Mucosa of rectum (tissue), 2 donors: ENCODE measurements around the gene TLE4.

Source experiments
- H3K27ac ChIP-seq, 2 donors: one replicate each; pipeline ENCODE4 v1.7.0; 2013; ENCODE audit warnings: inconsistent platforms in 2 of 2, low read depth in 2 of 2, low read length in 2 of 2
- H3K27me3 ChIP-seq, 2 donors: one replicate each; pipeline ENCODE4 v1.7.0; 2013; ENCODE audit warnings: low read length in 2 of 2; ENCODE audit not compliant: control insufficient read depth in 2 of 2, insufficient read depth in 2 of 2
- H3K36me3 ChIP-seq, 2 donors: one replicate each; pipeline ENCODE4 v1.7.0; 2013; ENCODE audit warnings: low read length in 2 of 2; ENCODE audit not compliant: control insufficient read depth in 2 of 2, insufficient read depth in 2 of 2
- H3K4me1 ChIP-seq, 2 donors: one replicate each; pipeline ENCODE4 v1.7.0; 2013; ENCODE audit warnings: low read length in 2 of 2, mild to moderate bottlenecking in 1 of 2; ENCODE audit not compliant: control insufficient read depth in 2 of 2, insufficient read depth in 2 of 2
- H3K4me3 ChIP-seq, 2 donors: one replicate each; pipeline ENCODE4 v1.7.0; 2013; ENCODE audit warnings: low read length in 2 of 2
- H3K9ac ChIP-seq, 2 donors: one replicate each; pipeline ENCODE4 v1.7.0; 2013; ENCODE audit warnings: low read length in 2 of 2, low read depth in 1 of 2, mild to moderate bottlenecking in 1 of 2
- H3K9me3 ChIP-seq, 2 donors: one replicate each; pipeline ENCODE4 v1.7.0; 2013; ENCODE audit warnings: low read length in 2 of 2; ENCODE audit not compliant: control insufficient read depth in 2 of 2
- donor health status: healthy.
- donor health status: Normal muscosa, but diverticular disease.

The TLE4 gene

DNA sequence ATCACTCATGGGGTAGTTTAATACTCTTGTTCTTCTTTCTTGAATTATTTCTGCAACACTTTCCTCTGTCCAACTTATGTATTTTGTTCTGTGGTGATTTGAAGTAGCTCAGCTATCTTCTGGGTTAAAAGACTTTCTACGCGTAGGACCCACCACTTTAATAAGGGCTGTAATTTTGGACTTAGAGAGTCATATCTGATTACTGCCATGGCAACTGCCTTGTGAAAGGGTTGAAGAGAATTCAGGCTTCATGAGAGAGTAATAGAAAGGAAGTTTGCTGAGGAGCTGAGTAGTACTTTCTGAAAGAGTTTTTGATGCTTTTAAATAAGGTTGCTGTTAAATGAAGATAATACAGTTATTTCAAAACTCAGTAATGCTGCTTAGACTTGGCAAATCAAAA lies 89.5 kb downstream of the TLE4 start:
- Histone ChIP-seq H3K27ac (no peak overlapping the region), H3K36me3 (peaks cover 0 to 7% of the 10 kb centered on the region in 2 donors), H3K4me3 (no peak overlapping the region), H3K27me3 (no peaks in the 10 kb centered on the region), H3K4me1 (no peaks in the 10 kb centered on the region), H3K9ac (no peak overlapping the region), H3K9me3 (no peaks in the 10 kb centered on the region)

DNA sequence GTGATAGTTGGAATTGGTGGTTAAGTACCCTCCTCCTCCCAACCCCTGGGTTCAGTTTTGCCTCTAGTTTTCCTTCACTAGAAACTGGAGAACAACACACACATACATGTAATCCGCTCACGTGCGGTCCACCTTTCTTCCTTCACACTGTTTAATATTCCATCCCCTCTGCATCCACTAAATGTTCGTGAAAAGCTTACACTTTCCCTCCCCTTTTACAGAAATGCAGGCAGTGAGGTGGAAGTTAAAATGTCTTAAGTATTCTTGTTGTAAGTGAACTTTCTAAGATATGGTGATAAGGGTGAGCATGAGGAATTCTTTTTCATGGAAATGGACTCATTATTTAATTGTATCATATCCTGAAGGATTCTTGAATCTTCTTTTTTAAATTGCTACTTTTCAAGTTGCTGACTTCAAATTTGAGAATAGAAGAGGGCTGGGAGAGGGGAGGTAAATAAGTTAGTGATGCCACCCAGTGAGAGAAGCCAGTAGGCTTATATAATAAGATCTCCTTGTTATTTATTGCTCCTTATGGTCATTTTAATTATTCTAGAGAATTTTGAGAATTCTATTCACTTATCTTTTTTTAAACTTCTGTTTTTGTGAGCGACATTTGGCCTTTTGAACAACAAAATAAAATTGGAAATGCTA lies 90.2 kb downstream of the TLE4 start:
- no peaks in the 10 kb centered on the region for H3K9me3 ChIP-seq
- H3K9ac ChIP-seq: no peak overlapping the region
- no peak overlapping the region for H3K4me3 ChIP-seq
- H3K36me3 ChIP-seq: peaks cover 0 to 7% of the 10 kb centered on the region in 2 donors
- no peaks in the 10 kb centered on the region for H3K27me3 ChIP-seq
- H3K27ac ChIP-seq: no peak overlapping the region
- H3K4me1 ChIP-seq: no peaks in the 10 kb centered on the region

DNA sequence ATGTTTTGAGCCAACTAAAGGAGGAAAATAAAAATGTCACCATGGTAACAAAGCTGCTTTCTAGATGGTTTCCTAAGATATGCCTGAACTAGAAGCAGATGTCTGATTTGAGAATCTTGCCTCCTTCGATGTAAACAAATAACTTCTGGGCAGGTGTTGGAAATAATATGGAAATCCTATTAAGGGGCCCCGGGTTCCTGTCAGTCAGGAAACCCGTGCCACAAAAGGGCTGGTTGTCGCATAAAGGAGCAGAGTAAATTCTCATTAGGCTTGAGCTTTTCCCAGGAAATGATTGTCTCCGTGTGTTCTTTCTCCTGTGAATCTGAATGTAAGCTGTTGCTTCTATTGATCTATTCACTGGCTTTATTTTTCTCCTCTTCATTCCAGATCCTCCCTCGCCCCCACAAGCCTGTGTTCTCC lies 90.8 kb downstream of the TLE4 start:
- Histone ChIP-seq H3K27ac (no peak overlapping the region), H3K4me3 (no peak overlapping the region), H3K9me3 (no peaks in the 10 kb centered on the region)

DNA sequence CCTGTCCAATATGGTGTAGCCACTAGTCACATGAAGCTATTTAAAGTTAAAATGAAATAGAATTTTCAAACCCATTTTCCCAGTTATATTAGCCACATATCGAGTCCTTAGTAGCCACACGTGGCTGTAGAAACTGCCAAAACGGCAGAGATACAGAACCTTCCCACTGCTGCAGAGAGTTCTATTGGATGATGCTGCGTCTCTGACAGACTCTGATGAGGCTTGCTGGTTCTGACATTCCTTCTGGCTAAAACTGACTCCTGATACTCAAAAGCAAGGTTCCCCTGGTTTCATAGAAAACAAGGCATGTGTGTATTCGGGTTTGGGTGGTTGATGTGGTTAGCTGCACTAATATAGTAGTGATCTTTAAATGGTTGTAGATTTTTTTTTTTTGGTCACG lies 91.5 kb downstream of the TLE4 start:
- no peaks in the 10 kb centered on the region for H3K27me3 ChIP-seq
- no peaks in the 10 kb centered on the region for H3K36me3 ChIP-seq
- no peaks in the 10 kb centered on the region for H3K4me1 ChIP-seq
- H3K27ac ChIP-seq: no peak overlapping the region
- H3K4me3 ChIP-seq: no peak overlapping the region
- H3K9ac ChIP-seq: no peak overlapping the region
- H3K9me3 ChIP-seq: no peaks in the 10 kb centered on the region

More for the DNA sequence above, 90.8 kb downstream of the TLE4 start:
- Histone ChIP-seq H3K4me1 (no peaks in the 10 kb centered on the region), H3K36me3 (peaks cover 0 to 3% of the 10 kb centered on the region in 2 donors), H3K27me3 (no peaks in the 10 kb centered on the region), H3K9ac (no peak overlapping the region)

DNA sequence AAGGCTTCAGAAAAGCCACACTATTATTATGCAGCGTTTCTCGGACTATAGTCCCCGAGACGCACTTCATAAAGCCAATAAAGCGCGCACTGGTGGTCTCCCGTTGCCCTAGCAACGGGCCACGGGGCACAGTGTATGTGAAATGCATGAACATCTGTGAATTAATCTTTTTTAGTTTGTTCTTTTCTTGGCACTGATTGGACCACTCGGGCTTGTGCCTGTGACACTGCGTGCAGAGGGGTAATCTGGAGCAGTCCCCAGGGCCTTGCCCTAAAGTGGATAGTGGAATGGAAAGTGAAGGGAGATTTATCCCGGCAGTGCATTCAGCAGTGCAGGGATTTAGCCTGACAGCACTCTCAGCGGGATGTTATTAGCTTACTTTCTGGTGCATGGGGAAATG lies 92.1 kb downstream of the TLE4 start:
- H3K9ac ChIP-seq: no peak overlapping the region
- no peaks in the 10 kb centered on the region for H3K9me3 ChIP-seq
- H3K27ac ChIP-seq: no peak overlapping the region
- H3K4me1 ChIP-seq: no peaks in the 10 kb centered on the region
- no peaks in the 10 kb centered on the region for H3K36me3 ChIP-seq
- H3K4me3 ChIP-seq: no peak overlapping the region
- H3K27me3 ChIP-seq: no peaks in the 10 kb centered on the region

DNA sequence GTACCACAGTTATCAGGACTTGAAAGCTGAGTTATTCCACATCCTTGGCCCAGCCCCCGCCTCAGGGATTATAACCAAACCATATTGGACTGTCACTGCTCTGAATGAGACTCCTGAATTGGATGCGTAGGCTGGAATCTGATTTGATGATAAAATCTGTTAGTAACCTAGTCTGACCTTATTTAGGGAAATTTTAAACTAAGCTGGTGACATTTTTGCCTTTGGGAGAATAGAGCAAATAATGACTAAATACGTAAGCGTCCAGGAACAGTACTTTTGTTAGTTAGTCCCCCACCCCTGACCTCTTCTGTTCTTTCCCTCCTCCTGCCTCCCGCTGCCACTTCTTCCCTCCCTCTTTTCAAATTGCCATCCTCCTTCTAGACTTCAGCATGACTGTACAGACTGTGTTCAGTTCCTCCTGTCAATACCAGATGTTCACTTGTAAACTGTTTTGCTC lies 92.6 kb downstream of the TLE4 start:
- no peak overlapping the region for H3K4me3 ChIP-seq
- no peaks in the 10 kb centered on the region for H3K27me3 ChIP-seq

DNA sequence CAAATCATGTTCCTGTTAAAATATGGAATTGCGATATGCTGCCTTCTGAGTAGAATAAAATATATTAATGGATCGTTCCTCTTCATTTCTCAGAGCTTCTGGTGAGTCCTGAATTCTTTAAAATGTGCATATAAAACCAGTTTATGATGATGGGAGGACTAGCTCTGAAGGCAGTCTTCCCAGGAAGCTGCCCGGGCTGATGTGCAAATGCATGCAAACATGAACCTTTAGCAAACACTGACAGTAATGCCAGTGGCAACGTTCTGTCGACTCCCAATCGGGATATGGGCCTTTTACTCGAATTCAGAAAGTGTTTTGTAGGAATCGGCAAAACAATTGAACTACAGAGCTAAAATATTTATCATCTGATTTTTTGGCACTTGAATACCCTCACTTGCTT lies 93.6 kb downstream of the TLE4 start:
- no peak overlapping the region for H3K27ac ChIP-seq
- no peaks in the 10 kb centered on the region for H3K27me3 ChIP-seq
- no peaks in the 10 kb centered on the region for H3K36me3 ChIP-seq
- no peak overlapping the region for H3K4me3 ChIP-seq
- no peaks in the 10 kb centered on the region for H3K4me1 ChIP-seq
- H3K9ac ChIP-seq: no peak overlapping the region
- H3K9me3 ChIP-seq: no peaks in the 10 kb centered on the region

More for the DNA sequence above, 92.6 kb downstream of the TLE4 start:
- Histone ChIP-seq H3K27ac (no peak overlapping the region), H3K9ac (no peak overlapping the region), H3K4me1 (no peaks in the 10 kb centered on the region), H3K36me3 (no peaks in the 10 kb centered on the region), H3K9me3 (no peaks in the 10 kb centered on the region)

DNA sequence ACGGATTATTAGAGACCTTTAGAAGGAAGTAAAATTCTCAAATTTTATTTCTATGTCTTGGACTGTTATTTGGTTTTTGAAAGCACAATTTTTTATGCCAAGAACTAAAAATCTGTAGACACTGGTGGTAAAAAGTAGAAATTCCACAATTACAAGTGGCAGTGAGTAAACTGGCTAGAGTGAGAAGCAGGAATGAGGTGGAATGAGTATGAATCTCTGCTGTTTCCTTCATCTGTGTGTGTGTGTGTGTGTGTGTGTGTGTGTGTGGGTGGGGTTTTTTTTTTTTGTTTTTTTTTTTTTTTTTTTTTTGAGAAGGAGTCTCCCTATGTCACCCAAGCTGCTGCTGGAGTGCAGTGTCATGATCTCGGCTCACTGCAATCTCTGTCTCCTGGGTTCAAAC lies 94.2 kb downstream of the TLE4 start:
- no peak overlapping the region for H3K4me3 ChIP-seq
- H3K36me3 ChIP-seq: no peaks in the 10 kb centered on the region
- no peak overlapping the region for H3K9ac ChIP-seq
- no peaks in the 10 kb centered on the region for H3K4me1 ChIP-seq
- H3K27me3 ChIP-seq: no peaks in the 10 kb centered on the region
- no peaks in the 10 kb centered on the region for H3K9me3 ChIP-seq
- no peak overlapping the region for H3K27ac ChIP-seq

DNA sequence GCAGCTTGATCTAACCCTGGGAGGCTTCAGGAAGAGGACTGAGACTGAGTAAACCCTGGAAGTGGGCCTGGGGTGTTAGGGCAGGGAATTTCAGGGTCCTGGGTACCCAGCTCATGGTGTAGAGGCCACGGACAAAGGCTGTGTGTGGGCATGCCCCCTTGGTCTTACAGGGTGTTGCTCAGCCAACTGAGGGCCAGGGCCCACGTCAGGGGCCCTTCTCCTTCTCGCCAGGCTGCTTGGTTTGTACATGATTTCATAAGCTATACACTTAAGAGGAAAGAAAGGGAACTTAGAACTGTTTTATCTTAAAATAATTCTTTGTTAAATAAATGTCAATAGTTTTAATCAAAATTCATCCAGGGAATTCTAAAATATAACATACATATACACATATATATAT lies 95.4 kb downstream of the TLE4 start:
- H3K27me3 ChIP-seq: no peaks in the 10 kb centered on the region
- H3K9ac ChIP-seq: no peak overlapping the region
- no peaks in the 10 kb centered on the region for H3K4me1 ChIP-seq
- no peaks in the 10 kb centered on the region for H3K9me3 ChIP-seq
- no peak overlapping the region for H3K4me3 ChIP-seq
- H3K36me3 ChIP-seq: peaks cover 0 to 2% of the 10 kb centered on the region in 2 donors
- no peak overlapping the region for H3K27ac ChIP-seq

DNA sequence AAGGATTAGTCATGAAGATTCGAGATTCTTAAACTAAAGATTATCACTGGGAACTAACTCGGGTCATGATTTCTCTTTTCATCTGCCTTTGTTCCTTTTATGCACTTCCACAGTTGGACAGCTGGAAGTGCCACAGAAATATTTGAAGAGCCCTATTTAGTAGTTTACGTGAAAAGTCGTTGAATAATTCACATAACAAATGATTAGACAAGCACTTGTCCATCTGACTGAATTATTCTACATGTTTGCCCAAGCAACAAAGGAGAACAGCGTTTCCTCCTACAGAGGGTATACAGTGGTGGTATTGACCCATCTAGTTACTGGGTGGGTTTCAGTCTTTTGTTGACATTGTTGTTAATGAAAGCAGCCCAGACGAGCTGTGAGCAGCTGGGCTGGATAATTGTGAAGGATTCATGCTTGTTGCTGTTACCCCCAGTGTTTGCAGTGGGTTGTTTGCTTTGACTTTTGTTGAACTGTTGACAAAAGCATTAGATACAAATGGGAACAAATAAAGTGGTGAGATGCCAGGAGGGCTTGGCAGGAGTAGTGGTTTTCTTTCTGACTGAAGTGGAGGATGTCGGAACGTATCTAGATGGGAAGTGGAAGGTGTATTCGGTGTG lies 96.2 kb downstream of the TLE4 start:
- no peak overlapping the region for H3K4me3 ChIP-seq
- no peaks in the 10 kb centered on the region for H3K9me3 ChIP-seq
- H3K27ac ChIP-seq: no peak overlapping the region
- H3K27me3 ChIP-seq: no peaks in the 10 kb centered on the region
- no peaks in the 10 kb centered on the region for H3K4me1 ChIP-seq
- H3K9ac ChIP-seq: no peak overlapping the region
- H3K36me3 ChIP-seq: peaks cover 0 to 2% of the 10 kb centered on the region in 2 donors
